HFFc6 (cell line): ENCODE measurements around the gene ZMAT5. TPM values are rescaled to one million over a fixed set of nuclear protein-coding genes. Genes with fewer than 3 reads are reported as not detected.

ENCODE experiments used
- DNase-seq: peaks from one replicate; pipeline ENCODE4 v3.0.0-alpha.2; 2018
- H3K27ac Mint-ChIP-seq: 2 replicates; pipeline ENCODE4 v1.8.0; 2020; ENCODE audit warnings: mild to moderate bottlenecking, mixed read lengths
- H3K27me3 Mint-ChIP-seq: 2 replicates; pipeline ENCODE4 v1.8.0; 2021; ENCODE audit warnings: mild to moderate bottlenecking, moderate library complexity, mixed read lengths; ENCODE audit not compliant: insufficient read depth
- H3K36me3 Mint-ChIP-seq: 2 replicates; pipeline ENCODE4 v1.8.0; 2021; ENCODE audit warnings: low read depth, mixed read lengths
- H3K4me1 Mint-ChIP-seq: 2 replicates; pipeline ENCODE4 v1.8.0; 2020; ENCODE audit warnings: low read depth, mixed read lengths
- H3K4me3 Mint-ChIP-seq: 2 replicates; pipeline ENCODE4 v1.8.0; 2020; ENCODE audit warnings: mild to moderate bottlenecking, moderate library complexity, mixed read lengths
- H3K9me3 Mint-ChIP-seq: 2 replicates; pipeline ENCODE4 v1.8.0; 2020; ENCODE audit warnings: mild to moderate bottlenecking, mixed read lengths
- CTCF ChIP-seq: fragments of 200-600 bp; sonication (generic); IDR thresholded peaks from 2 replicates; pipeline ENCODE4 v1.5.0; 2021; ENCODE audit warnings: antibody characterized with exemption, mild to moderate bottlenecking
- total RNA-seq, 6 experiments: library from RNA; stranded (reverse); fragmentation: NEBNext Ultra II Directional; extraction: Animal tissue kit (Norgen Biotek cat#: 25700); gene quantifications; 2 replicates in 1 of 6; 3 replicates in 5 of 6; pipeline ENCODE4 v1.2.3, GENCODE V29; 2021

The ZMAT5 gene
- total RNA-seq, 6 experiments from 2014 or later, result 24.9 to 28.6 (median 26.1) TPM

- Mint-ChIP-seq H3K4me1 (peaks cover 14% of the 10 kb centered on the region), H3K27me3 (no peaks in the 10 kb centered on the region; the same call in 1 of the 2 replicates), H3K9me3 (no peaks in the 10 kb centered on the region), H3K4me3 (no peak overlapping the region), H3K27ac (no peak overlapping the region), H3K36me3 (peaks cover 18% of the 10 kb centered on the region; the same call in 1 of the 2 replicates)
- no peak for TF ChIP-seq CTCF
- no peak for DNase-seq
These were observed 38.2 kb upstream of the ZMAT5 start for GRCh38 chr22:29804985-29805384.

- H3K27me3 Mint-ChIP-seq, result no peaks in the 10 kb centered on the region; the same call in 1 of the 2 replicates
- no peaks in the 10 kb centered on the region for H3K9me3 Mint-ChIP-seq
- peaks cover 28% of the 10 kb centered on the region for H3K36me3 Mint-ChIP-seq
These were observed 36.4 kb upstream of the ZMAT5 start for GRCh38 chr22:29803190-29803589.

GRCh38 chr22:29801796-29802195 is 35.0 kb upstream of the ZMAT5 start:
- no peak for TF ChIP-seq CTCF
- no peak for DNase-seq
- Mint-ChIP-seq H3K4me1 (peaks cover 37% of the 10 kb centered on the region), H3K27me3 (no peaks in the 10 kb centered on the region; the same call in 1 of the 2 replicates), H3K36me3 (peaks cover 40% of the 10 kb centered on the region), H3K9me3 (no peaks in the 10 kb centered on the region), H3K4me3 (no peak overlapping the region), H3K27ac (peak overlapping the region; percentile 90)

More at GRCh38 chr22:29803190-29803589, 36.4 kb upstream of the ZMAT5 start:
- no peak overlapping the region for H3K4me3 Mint-ChIP-seq
- TF ChIP-seq CTCF, result no peak
- H3K4me1 Mint-ChIP-seq, result peaks cover 31% of the 10 kb centered on the region
- no peak for DNase-seq
- H3K27ac Mint-ChIP-seq, result no peak overlapping the region

- Mint-ChIP-seq H3K36me3 (peaks cover 40% of the 10 kb centered on the region), H3K27me3 (no peaks in the 10 kb centered on the region; the same call in 1 of the 2 replicates), H3K4me3 (no peak overlapping the region), H3K4me1 (peaks cover 37% of the 10 kb centered on the region), H3K9me3 (no peaks in the 10 kb centered on the region), H3K27ac (peak overlapping the region; percentile 90)
- DNase-seq, result no peak
- TF ChIP-seq CTCF, result no peak
These were observed 34.3 kb upstream of the ZMAT5 start for GRCh38 chr22:29801153-29801552.

- H3K4me3 Mint-ChIP-seq, result peak overlapping the region; percentile 71
- no peaks in the 10 kb centered on the region for H3K27me3 Mint-ChIP-seq
- DNase-seq, result peak; percentile 98
- no peaks in the 10 kb centered on the region for H3K9me3 Mint-ChIP-seq
- TF ChIP-seq CTCF, result no peak
- H3K4me1 Mint-ChIP-seq, result peaks cover 37% of the 10 kb centered on the region
- peak overlapping the region; percentile 90 for H3K27ac Mint-ChIP-seq
- H3K36me3 Mint-ChIP-seq, result peaks cover 34% of the 10 kb centered on the region
These were observed 32.4 kb upstream of the ZMAT5 start for GRCh38 chr22:29799217-29799680.
